K562 (cell line): ENCODE results near the gene PNISR. TPM values are rescaled to one million over a fixed set of nuclear protein-coding genes. Genes with fewer than 3 reads are reported as not detected.

Experiments used
- ELF1 ChIP-seq: fragments of 200-800 bp; sonication (Bioruptor generic); IDR thresholded peaks from 2 replicates; pipeline ENCODE4 v1.6.1; 2016; ENCODE audit warnings: missing genetic modification characterization, missing compliant biosample characterization
- EP300 ChIP-seq: IDR thresholded peaks from 2 replicates; pipeline ENCODE4 v1.6.1; 2012; ENCODE audit warnings: low read length, improper control_type of control experiment
- FOS ChIP-seq: IDR thresholded peaks from 3 replicates; pipeline ENCODE4 v1.6.1; 2011; ENCODE audit not compliant: insufficient read length; ENCODE audit errors: extremely low read depth
- KLF16 ChIP-seq: IDR thresholded peaks from 2 replicates; pipeline ENCODE4 v1.6.1; 2016; ENCODE audit warnings: antibody characterized with exemption
- MTA3 ChIP-seq: fragments of 450-650 bp; formaldehyde crosslinking; IDR thresholded peaks from 2 replicates; pipeline ENCODE4 v1.6.1; 2017; ENCODE audit warnings: mild to moderate bottlenecking, borderline replicate concordance
- RBBP5 ChIP-seq: fragments of 200-600 bp; sonication (generic); IDR thresholded peaks from 2 replicates; pipeline ENCODE4 v1.6.1; 2012; ENCODE audit warnings: borderline replicate concordance, mild to moderate bottlenecking, low read length, control low read depth, inconsistent platforms; ENCODE audit not compliant: insufficient read depth, poor library complexity, severe bottlenecking
- THRAP3 ChIP-seq: fragments of 450-650 bp; IDR thresholded peaks from 2 replicates; pipeline ENCODE4 v1.6.1; 2016; ENCODE audit warnings: mild to moderate bottlenecking, inconsistent platforms, borderline replicate concordance
- ZKSCAN8 ChIP-seq: fragments of 200-800 bp; sonication (Bioruptor generic); IDR thresholded peaks from 2 replicates; pipeline ENCODE4 v1.6.1; 2016; ENCODE audit warnings: missing genetic modification characterization, missing compliant biosample characterization
- polyA plus RNA-seq, 8 experiments: library from polyadenylated mRNA; depleted of rRNA in 4 of 8; stranded (reverse) in 5 of 8; unstranded in 3 of 8; fragments of >200 nt; fragmentation: Nextera tagmentation in 2 of 8; fragmentation: Illumina TruSeq in 1 of 8; extraction: Ambion mirVana in 2 of 8; extraction: Trizol in 1 of 8; gene quantifications; 2 replicates each; pipeline versions ENCODE4 v1.2.1 to v1.2.3, GENCODE V29; 2011 to 2014; ENCODE audit warnings: inconsistent platforms in 1 of 8, missing spikeins in 1 of 8
- total RNA-seq, 7 experiments: library from RNA; depleted of rRNA in 6 of 7; stranded (reverse); fragments of >200 nt in 6 of 7; fragmentation: Illumina TruSeq in 2 of 7; extraction: Trizol in 2 of 7; gene quantifications; 2 replicates each; pipeline versions ENCODE4 v1.2.1 to v1.2.3, GENCODE V29; 2011 to 2021; ENCODE audit warnings: low replicate concordance in 1 of 7
- TF ChIP-seq, protein P1 (sequence below): fragments of 450-650 bp; conservative IDR thresholded peaks from 2 replicates; pipeline ENCODE4 v1.6.1; 2016; ENCODE audit warnings: missing genetic modification characterization, low read depth, mild to moderate bottlenecking, control low read depth, missing compliant biosample characterization
- TF ChIP-seq, protein P2 (sequence below): fragments of 200-600 bp; sonication (generic); IDR thresholded peaks from one replicate; pipeline ENCODE4 v1.6.1; 2012; ENCODE audit warnings: mild to moderate bottlenecking, low read depth, low read length, inconsistent platforms
- TF ChIP-seq, protein P3 (sequence below): fragments of 250-450 bp; sonication (Bioruptor Pico); IDR thresholded peaks from 2 replicates; pipeline ENCODE4 v1.8.0; 2021; ENCODE audit warnings: borderline replicate concordance, mild to moderate bottlenecking, moderate library complexity; ENCODE audit not compliant: poor library complexity, severe bottlenecking

The PNISR gene
- total and polyA plus RNA-seq, 9 of the 15 experiments (the other 6 are each of a cell fraction or from before 2014, with no cell fraction given) = 97.4 to 206 (median 131) TPM

DNA sequence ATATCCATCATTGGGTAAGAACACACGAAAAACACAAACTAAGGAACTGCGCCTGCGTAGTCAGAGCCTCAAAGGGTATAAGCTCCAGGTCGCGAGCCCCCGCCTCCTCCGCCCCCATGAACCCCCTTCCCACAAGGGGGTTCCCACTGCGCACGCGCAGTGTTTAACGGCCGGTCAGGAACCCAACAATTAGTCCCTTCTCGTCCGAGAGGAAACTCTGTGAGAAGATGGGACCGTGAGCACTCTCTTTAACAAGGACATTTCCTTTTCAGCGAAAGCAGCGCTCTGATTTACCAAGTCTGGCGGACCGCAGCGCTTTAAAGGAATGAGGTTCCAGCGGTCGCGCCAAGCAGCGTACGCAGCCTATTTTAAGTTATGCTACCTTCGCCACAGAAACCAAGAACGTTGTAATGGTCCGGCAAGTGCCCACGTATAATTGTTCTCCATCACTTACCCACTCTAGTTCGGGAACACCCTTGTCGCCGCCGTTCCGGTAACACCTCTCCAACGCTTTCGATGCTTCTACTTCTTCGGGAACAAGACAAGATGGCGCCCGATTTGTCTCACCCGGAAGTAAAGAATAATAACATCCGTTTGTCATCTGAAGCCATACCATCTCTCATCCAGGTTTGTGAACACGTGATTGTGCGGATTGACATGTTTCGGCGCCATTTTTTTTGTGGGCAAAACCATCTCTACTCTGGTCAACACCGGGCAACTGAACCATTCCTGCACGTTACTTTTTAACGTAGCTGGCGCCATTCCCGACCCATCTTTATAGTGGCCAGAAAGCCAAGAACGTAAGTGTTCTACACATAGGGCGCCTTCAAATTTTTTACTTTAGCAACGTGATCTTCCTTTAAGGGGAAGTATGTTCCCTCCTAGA is at the start of gene PNISR (continued):
- TF ChIP-seq, protein P1, sequence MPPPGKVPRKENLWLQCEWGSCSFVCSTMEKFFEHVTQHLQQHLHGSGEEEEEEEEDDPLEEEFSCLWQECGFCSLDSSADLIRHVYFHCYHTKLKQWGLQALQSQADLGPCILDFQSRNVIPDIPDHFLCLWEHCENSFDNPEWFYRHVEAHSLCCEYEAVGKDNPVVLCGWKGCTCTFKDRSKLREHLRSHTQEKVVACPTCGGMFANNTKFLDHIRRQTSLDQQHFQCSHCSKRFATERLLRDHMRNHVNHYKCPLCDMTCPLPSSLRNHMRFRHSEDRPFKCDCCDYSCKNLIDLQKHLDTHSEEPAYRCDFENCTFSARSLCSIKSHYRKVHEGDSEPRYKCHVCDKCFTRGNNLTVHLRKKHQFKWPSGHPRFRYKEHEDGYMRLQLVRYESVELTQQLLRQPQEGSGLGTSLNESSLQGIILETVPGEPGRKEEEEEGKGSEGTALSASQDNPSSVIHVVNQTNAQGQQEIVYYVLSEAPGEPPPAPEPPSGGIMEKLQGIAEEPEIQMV = no peak
- TF ChIP-seq MTA3 = no peak
- TF ChIP-seq ELF1 (tag) = peak; percentile 71
- TF ChIP-seq, protein P2, sequence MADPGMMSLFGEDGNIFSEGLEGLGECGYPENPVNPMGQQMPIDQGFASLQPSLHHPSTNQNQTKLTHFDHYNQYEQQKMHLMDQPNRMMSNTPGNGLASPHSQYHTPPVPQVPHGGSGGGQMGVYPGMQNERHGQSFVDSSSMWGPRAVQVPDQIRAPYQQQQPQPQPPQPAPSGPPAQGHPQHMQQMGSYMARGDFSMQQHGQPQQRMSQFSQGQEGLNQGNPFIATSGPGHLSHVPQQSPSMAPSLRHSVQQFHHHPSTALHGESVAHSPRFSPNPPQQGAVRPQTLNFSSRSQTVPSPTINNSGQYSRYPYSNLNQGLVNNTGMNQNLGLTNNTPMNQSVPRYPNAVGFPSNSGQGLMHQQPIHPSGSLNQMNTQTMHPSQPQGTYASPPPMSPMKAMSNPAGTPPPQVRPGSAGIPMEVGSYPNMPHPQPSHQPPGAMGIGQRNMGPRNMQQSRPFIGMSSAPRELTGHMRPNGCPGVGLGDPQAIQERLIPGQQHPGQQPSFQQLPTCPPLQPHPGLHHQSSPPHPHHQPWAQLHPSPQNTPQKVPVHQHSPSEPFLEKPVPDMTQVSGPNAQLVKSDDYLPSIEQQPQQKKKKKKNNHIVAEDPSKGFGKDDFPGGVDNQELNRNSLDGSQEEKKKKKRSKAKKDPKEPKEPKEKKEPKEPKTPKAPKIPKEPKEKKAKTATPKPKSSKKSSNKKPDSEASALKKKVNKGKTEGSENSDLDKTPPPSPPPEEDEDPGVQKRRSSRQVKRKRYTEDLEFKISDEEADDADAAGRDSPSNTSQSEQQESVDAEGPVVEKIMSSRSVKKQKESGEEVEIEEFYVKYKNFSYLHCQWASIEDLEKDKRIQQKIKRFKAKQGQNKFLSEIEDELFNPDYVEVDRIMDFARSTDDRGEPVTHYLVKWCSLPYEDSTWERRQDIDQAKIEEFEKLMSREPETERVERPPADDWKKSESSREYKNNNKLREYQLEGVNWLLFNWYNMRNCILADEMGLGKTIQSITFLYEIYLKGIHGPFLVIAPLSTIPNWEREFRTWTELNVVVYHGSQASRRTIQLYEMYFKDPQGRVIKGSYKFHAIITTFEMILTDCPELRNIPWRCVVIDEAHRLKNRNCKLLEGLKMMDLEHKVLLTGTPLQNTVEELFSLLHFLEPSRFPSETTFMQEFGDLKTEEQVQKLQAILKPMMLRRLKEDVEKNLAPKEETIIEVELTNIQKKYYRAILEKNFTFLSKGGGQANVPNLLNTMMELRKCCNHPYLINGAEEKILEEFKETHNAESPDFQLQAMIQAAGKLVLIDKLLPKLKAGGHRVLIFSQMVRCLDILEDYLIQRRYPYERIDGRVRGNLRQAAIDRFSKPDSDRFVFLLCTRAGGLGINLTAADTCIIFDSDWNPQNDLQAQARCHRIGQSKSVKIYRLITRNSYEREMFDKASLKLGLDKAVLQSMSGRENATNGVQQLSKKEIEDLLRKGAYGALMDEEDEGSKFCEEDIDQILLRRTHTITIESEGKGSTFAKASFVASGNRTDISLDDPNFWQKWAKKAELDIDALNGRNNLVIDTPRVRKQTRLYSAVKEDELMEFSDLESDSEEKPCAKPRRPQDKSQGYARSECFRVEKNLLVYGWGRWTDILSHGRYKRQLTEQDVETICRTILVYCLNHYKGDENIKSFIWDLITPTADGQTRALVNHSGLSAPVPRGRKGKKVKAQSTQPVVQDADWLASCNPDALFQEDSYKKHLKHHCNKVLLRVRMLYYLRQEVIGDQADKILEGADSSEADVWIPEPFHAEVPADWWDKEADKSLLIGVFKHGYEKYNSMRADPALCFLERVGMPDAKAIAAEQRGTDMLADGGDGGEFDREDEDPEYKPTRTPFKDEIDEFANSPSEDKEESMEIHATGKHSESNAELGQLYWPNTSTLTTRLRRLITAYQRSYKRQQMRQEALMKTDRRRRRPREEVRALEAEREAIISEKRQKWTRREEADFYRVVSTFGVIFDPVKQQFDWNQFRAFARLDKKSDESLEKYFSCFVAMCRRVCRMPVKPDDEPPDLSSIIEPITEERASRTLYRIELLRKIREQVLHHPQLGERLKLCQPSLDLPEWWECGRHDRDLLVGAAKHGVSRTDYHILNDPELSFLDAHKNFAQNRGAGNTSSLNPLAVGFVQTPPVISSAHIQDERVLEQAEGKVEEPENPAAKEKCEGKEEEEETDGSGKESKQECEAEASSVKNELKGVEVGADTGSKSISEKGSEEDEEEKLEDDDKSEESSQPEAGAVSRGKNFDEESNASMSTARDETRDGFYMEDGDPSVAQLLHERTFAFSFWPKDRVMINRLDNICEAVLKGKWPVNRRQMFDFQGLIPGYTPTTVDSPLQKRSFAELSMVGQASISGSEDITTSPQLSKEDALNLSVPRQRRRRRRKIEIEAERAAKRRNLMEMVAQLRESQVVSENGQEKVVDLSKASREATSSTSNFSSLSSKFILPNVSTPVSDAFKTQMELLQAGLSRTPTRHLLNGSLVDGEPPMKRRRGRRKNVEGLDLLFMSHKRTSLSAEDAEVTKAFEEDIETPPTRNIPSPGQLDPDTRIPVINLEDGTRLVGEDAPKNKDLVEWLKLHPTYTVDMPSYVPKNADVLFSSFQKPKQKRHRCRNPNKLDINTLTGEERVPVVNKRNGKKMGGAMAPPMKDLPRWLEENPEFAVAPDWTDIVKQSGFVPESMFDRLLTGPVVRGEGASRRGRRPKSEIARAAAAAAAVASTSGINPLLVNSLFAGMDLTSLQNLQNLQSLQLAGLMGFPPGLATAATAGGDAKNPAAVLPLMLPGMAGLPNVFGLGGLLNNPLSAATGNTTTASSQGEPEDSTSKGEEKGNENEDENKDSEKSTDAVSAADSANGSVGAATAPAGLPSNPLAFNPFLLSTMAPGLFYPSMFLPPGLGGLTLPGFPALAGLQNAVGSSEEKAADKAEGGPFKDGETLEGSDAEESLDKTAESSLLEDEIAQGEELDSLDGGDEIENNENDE = no peak
- peak; percentile 47; the same call in 1 of the 2 replicates for TF ChIP-seq ZKSCAN8 (CRISPR knock-in tag)
- no peak for TF ChIP-seq KLF16
- TF ChIP-seq, protein P3, sequence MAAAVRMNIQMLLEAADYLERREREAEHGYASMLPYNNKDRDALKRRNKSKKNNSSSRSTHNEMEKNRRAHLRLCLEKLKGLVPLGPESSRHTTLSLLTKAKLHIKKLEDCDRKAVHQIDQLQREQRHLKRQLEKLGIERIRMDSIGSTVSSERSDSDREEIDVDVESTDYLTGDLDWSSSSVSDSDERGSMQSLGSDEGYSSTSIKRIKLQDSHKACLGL (CRISPR knock-in tag) = no peak
- TF ChIP-seq EP300 = peak; percentile 20; the same call in 1 of the 2 replicates
- no peak for TF ChIP-seq THRAP3
- peak; percentile 78 for TF ChIP-seq RBBP5
- no peak for TF ChIP-seq FOS
